ENCODE measurements around the gene AGAP5.

DNA sequence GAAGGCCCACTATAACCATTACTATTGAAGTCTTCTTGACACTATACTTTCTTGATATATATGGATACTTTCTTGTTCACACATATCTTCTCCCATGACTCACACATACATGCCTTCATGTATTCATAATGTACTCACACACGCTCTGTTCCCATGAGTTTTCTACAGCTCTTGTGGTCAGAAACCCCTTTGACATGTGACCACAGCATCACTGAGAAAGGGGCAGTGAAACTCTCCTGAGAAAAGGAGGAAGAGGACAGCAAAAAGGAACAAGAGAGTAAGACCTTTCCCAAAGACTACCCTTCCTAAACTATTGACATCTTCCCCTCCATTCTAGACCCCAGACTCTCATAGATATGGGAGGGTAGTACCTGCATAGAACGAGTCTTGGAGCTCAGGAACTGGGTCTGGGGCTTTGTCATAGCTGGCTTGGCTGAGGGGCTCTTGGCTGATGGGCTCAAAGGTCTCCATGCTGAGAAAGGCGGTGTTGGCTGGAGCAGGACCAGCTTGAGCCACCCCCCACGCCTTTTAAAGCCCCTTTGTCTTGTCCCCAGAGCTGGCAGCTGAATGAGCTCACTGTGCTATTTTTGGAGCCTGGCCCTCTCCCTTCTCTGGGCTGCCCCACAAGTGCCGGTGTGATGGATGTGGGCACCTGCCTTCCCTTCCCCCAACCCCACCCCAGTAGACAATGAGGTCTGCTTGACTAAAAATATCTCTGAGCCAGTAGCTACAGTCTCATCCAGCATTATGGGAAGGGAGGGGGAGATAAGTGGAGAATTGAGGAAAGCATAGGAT, 47.2 kb downstream of the AGAP5 start:
- TF ChIP-seq, protein P1, sequence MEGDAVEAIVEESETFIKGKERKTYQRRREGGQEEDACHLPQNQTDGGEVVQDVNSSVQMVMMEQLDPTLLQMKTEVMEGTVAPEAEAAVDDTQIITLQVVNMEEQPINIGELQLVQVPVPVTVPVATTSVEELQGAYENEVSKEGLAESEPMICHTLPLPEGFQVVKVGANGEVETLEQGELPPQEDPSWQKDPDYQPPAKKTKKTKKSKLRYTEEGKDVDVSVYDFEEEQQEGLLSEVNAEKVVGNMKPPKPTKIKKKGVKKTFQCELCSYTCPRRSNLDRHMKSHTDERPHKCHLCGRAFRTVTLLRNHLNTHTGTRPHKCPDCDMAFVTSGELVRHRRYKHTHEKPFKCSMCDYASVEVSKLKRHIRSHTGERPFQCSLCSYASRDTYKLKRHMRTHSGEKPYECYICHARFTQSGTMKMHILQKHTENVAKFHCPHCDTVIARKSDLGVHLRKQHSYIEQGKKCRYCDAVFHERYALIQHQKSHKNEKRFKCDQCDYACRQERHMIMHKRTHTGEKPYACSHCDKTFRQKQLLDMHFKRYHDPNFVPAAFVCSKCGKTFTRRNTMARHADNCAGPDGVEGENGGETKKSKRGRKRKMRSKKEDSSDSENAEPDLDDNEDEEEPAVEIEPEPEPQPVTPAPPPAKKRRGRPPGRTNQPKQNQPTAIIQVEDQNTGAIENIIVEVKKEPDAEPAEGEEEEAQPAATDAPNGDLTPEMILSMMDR (IDR thresholded peaks at IDR 0.05), result no peak
- TF ChIP-seq POLR2A (IDR thresholded peaks at IDR 0.05), result no peak
